ENCODE data around the gene SLC47A2. TPM values are rescaled to one million over a fixed set of nuclear protein-coding genes. Genes with fewer than 3 reads are reported as not detected.

The SLC47A2 gene
- total RNA-seq, 1 experiment from 2014 or later: 38.9 TPM

- H3K4me2 ChIP-seq: peak overlapping the region; percentile 65
- intact Hi-C loops (cut with micrococcal nuclease; ENCODE audit: unreplicated experiment): loop anchor here (2.0 kb wide), 1 partner anchor 355 kb away; the partner anchor contains the start of gene B9D1
- no peaks in the 10 kb centered on the region for H3K9me3 ChIP-seq (ENCODE audit: insufficient read depth, low read depth)
- H4K20me1 ChIP-seq (ENCODE audit: insufficient read depth): no peaks in the 10 kb centered on the region
- H3K4me3 ChIP-seq: no peak overlapping the region
- peaks cover 82% of the 10 kb centered on the region for H3K4me1 ChIP-seq (replicated peaks; ENCODE audit: insufficient read depth)
- H3K27me3 ChIP-seq (ENCODE audit: insufficient read depth, low read depth): no peaks in the 10 kb centered on the region
- DNase-seq: no peak
- no peak overlapping the region for H2AFZ ChIP-seq
- H3K27ac ChIP-seq: peak overlapping the region; percentile 66; the same call in 1 of the 2 replicates
- ChIA-PET POLR2A (ENCODE audit: unreplicated experiment) (interaction anchor here (0.5 to 0.7 kb wide), 3 partner anchors 10 to 318 kb away, joined by 5 to 11 read pairs (median 7); no protein-coding TSS in a partner anchor), CTCF (interaction anchor here (0.6 to 2.4 kb wide), 3 partner anchors 13 to 348 kb away, joined by 3 to 8 read pairs (median 3); no protein-coding TSS in a partner anchor)
- no peaks in the 10 kb centered on the region for H3K79me2 ChIP-seq (ENCODE audit: low read depth)
- peaks cover 26% of the 10 kb centered on the region for H3F3A ChIP-seq (ENCODE audit: insufficient read depth, low read depth)
- H3K36me3 ChIP-seq (ENCODE audit: low read depth): no peaks in the 10 kb centered on the region
- TF ChIP-seq CTCF (conservative IDR thresholded peaks at IDR 0.05) (no peak), EZH2 (IDR thresholded peaks at IDR 0.05; ENCODE audit: low read depth) (no peak)
- no TSS peak for BruUV-seq (replicated peaks)
- H3K9me2 ChIP-seq (ENCODE audit: insufficient read depth): no peaks in the 10 kb centered on the region
Observed at GRCh38 chr17:19718041-19718612, 1.7 kb upstream of the SLC47A2 start.

- Histone ChIP-seq H3K9me3 (ENCODE audit: insufficient read depth, low read depth) (no peaks in the 10 kb centered on the region), H3K27me3 (ENCODE audit: insufficient read depth, low read depth) (no peaks in the 10 kb centered on the region), H3K4me1 (replicated peaks; ENCODE audit: insufficient read depth) (peaks cover 78% of the 10 kb centered on the region), H3K27ac (no peak overlapping the region), H3F3A (ENCODE audit: insufficient read depth, low read depth) (peaks cover 26% of the 10 kb centered on the region), H3K4me3 (no peak overlapping the region), H3K4me2 (peak overlapping the region; percentile 65), H3K79me2 (ENCODE audit: low read depth) (no peaks in the 10 kb centered on the region), H2AFZ (no peak overlapping the region), H3K9me2 (ENCODE audit: insufficient read depth) (no peaks in the 10 kb centered on the region), H4K20me1 (ENCODE audit: insufficient read depth) (no peaks in the 10 kb centered on the region), H3K36me3 (ENCODE audit: low read depth) (no peaks in the 10 kb centered on the region)
- TF ChIP-seq CTCF (conservative IDR thresholded peaks at IDR 0.05): no peak
- BruUV-seq (replicated peaks): no TSS peak
- peak in 1 of 2 experiments; percentile 52 for DNase-seq
- ChIA-PET CTCF (interaction anchor here (1.2 to 2.4 kb wide), 2 partner anchors 35 to 347 kb away, joined by 3 to 8 read pairs; no protein-coding TSS in a partner anchor), POLR2A (ENCODE audit: unreplicated experiment) (interaction anchor here (0.7 kb wide), 1 partner anchor 10 kb away, joined by 5 read pairs; no protein-coding TSS in a partner anchor)
- intact Hi-C loops (cut with micrococcal nuclease; ENCODE audit: unreplicated experiment): loop anchor here (2.0 kb wide), 2 partner anchors 35 to 67 kb away; no protein-coding TSS in a partner anchor
Observed at GRCh38 chr17:19717411-19717908, 1.1 kb upstream of the SLC47A2 start.

- Histone ChIP-seq H3K9me2 (ENCODE audit: insufficient read depth) (no peaks in the 10 kb centered on the region), H3K4me3 (no peak overlapping the region), H3F3A (ENCODE audit: insufficient read depth, low read depth) (peaks cover 26% of the 10 kb centered on the region), H3K9me3 (ENCODE audit: insufficient read depth, low read depth) (no peaks in the 10 kb centered on the region), H3K79me2 (ENCODE audit: low read depth) (no peaks in the 10 kb centered on the region), H4K20me1 (ENCODE audit: insufficient read depth) (no peaks in the 10 kb centered on the region), H3K4me1 (replicated peaks; ENCODE audit: insufficient read depth) (peaks cover 74% of the 10 kb centered on the region), H3K27ac (no peak overlapping the region), H2AFZ (no peak overlapping the region), H3K4me2 (peak overlapping the region; percentile 65), H3K36me3 (ENCODE audit: low read depth) (no peaks in the 10 kb centered on the region), H3K27me3 (ENCODE audit: insufficient read depth, low read depth) (no peaks in the 10 kb centered on the region)
- BruUV-seq (replicated peaks): no TSS peak
- intact Hi-C loops (cut with micrococcal nuclease; ENCODE audit: unreplicated experiment): loop anchor here (2.0 kb wide), 2 partner anchors 36 to 66 kb away; no protein-coding TSS in a partner anchor
- TF ChIP-seq EZH2 (IDR thresholded peaks at IDR 0.05; ENCODE audit: low read depth) (no peak), CTCF (conservative IDR thresholded peaks at IDR 0.05) (no peak)
- ChIA-PET POLR2A (ENCODE audit: unreplicated experiment) (no interaction called here), CTCF (no interaction called here)
- no peak for DNase-seq
Observed at GRCh38 chr17:19717031-19717360, 612 bp upstream of the SLC47A2 start.
